Measurements from ENCODE around the gene C1orf167.

C1orf167 gene

GRCh38 chr1:11761988-11762406, at the start of gene C1orf167:
TSS of gene C1orf167 (plus strand) at chr1:11762193. CDS start at chr1:11764401, 2,208 bp downstream.
- peak in 1 of 2 experiments; percentile 37 for DNase-seq

DNA sequence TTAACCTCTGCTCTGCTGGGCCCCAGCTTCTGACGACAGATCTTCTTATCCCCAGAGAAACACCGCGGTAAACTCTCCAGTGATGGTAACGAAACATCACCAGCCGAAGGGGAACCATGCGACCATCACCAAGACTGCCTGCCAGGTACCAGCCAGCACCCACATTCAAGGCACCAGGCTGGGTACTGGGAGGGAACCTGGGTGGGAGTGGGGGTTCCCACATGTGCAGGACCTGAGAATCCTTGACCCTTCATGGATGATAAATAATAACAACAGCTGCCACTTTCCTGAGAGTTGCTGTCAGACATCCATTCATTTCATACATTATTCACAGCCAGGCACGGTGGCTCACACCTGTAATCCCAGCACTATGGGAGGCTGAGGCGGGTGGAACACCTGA, 49.7 kb upstream of the C1orf167 start:
- no peak for DNase-seq

- DNase-seq: no peak
These were observed 48.9 kb upstream of the C1orf167 start for GRCh38 chr1:11713095-11713494.

DNA sequence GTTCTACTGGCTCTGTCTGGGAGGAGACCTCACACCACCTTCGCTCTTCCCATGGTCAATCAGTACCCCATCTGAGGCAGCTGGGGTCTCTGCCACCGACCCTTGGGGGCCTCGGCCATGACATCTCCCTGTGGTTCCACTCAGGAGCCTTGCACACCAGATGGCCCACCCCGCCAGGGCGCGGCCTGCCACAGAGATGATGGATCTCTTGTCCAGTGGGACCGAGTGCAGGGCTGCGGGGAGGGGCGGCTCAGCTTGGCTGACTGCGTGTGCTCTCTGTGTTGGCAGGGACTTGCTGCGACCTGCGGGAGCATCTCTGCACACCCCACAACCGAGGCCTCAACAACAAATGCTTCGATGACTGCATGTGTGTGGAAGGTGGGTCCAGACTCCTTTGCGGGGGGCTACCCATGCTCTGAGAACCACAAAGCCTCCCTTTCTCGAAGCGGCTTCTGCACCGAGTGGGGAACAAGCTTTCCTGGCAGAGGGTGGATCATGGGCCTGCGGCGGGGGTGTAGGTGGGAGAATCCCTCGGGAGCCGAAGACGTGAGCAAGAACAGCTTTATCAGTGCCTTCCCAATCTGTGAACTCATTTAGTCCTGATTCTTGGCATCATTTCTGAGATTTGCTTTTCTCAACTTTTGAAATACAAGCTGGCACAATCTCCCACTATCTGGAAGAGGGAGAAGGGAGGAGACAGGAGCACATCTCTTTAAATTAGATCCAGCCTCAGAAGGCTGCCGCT, 47.0 kb upstream of the C1orf167 start:
- DNase-seq: no peak

DNA sequence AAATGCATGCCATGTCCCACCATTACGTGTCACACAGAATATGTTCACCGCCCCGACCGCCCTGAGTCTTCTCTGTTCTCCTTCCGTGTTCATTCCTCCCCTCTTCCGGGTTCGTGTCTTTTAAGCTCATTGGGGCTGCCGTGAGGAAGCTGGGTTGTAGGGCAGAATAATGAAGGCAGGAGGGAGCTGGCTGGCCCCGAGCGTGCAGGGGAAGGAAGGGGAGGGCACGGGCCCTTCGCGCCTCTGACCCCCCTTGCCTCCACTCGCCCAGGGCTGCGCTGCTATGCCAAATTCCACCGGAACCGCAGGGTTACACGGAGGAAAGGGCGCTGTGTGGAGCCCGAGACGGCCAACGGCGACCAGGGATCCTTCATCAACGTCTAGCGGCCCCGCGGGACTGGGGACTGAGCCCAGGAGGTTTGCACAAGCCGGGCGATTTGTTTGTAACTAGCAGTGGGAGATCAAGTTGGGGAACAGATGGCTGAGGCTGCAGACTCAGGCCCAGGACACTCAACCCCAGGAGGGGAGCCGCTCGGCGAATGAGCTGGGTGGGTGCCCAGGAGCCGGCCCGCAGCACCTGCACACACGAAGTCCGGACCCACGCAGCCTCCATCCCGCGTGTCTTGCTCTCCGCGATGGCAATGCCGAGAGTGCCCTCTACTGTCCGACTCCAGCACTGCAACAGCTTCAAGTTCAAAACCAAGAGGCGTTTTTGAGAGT, 42.5 kb upstream of the C1orf167 start:
- peak; percentile 83 for DNase-seq

DNA sequence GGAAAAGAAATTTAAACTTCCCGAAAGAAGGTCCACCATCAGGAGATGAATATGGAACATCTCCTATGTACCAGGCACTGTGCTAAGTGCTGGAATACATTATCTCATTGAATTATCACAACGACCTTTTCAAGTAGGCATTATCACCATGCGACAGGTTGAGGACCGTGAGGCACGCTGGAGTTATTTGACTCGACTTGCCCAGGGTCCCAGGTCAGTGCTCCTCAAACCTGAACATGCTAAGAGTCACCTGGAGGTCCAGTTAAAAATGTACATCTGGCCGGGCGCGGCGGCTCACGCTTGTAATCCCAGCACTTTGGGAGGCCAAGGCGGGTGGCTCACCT, 42.0 kb upstream of the C1orf167 start:
- no peak for DNase-seq

- DNase-seq: no peak
These were observed 41.5 kb upstream of the C1orf167 start for GRCh38 chr1:11720525-11720924.

GRCh38 chr1:11721311-11721710, 40.7 kb upstream of the C1orf167 start:
- DNase-seq: no peak

DNA sequence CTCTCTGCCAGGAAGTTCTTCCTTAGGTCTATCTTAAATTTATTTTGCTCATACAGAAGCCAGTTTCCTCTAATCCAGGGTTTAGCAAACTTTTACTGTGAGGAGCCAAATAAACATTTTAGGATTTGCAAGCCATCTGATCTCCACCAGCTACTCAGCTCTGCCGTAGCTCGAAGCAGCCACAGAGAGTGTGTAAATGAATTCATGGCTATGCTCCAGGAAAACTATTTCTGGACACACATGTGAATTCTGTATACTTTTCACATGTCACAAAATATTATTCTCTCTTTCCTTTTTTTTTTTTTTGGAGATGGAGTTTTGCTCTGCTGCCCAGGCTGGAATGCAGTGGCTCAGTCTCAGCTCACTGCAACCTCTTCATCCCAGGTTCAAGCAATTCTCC, 39.5 kb upstream of the C1orf167 start:
- no peak for DNase-seq

DNA sequence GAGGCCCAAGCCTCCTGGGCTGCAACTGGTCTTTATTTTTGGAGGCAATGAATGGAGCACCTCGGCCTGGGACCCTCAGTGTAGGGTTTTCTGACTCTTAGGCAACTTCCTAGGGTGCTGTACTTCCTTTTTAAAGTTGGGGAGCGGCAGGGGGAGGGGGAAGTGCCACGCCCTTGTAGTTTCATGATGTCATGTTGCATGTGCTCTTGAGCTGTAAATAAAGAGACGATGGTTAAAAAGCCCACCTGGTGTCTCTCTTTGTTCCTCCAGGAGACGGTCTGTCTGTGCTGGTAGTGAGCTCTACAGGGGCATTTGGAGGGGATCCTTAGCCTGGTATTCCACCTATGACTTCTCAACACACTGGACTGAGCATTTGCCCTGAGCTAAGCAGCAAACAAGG, 36.4 kb upstream of the C1orf167 start:
- no peak for DNase-seq

DNA sequence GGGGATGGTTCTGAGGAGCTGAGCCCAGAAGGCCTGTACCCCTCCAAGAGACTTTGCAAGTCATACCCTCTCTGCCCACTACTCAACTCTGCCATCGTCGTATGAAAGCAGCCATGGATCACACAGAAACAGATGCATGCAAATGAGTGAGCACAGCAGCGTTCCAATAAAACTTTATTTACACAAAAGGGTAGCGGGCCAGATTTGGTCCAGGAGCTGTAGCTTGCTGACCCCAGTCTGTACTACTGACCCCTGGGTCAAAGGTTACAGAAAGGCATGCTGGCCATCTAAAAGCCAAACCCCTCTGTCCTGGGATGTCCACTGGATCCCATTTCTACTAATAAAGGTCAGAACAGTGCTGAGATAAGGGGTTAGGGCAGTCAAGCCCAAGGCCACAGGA, 34.9 kb upstream of the C1orf167 start:
- DNase-seq: no peak

DNA sequence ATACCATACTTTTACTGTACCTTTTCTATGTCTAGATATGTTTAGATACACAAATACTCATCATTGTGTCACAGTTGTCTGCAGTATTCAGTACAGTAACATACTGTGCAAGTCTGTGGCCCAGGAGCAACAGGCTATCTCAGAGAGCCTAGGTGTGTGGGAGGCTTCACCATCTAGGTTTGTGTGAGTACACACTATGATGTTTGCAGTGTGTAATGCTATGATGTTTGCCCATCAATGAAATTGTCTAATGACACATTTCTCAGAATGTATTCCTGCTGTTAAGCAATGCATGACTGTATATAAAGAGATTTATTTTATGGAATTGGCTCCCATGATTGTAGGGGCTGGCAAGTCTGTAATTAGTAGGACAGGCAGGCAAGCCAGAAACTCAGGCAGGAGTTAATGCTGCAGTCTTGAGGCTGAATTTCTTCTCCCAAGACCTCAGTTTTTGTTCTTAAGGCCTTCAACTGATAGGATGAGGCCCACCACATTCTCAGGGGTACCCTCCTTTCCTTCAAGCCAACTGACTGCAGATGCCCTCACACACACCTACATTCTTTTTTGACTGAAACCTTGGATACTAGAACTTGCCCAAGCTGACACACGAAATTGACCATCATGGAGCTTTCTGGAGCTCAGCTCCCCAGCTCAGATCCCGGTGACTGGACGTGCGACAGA, 33.7 kb upstream of the C1orf167 start:
- no peak for DNase-seq

GRCh38 chr1:11729155-11729497, 32.9 kb upstream of the C1orf167 start:
- no peak for DNase-seq

GRCh38 chr1:11729498-11730428, 32.2 kb upstream of the C1orf167 start:
- DNase-seq: no peak

GRCh38 chr1:11730429-11730891, 31.5 kb upstream of the C1orf167 start:
- DNase-seq: peak in 1 of 2 experiments; percentile 9

GRCh38 chr1:11731691-11732283, 30.2 kb upstream of the C1orf167 start:
- DNase-seq: peak in 1 of 2 experiments; percentile 32

GRCh38 chr1:11733306-11733705, 28.7 kb upstream of the C1orf167 start:
- DNase-seq: no peak

GRCh38 chr1:11735531-11735853, 26.5 kb upstream of the C1orf167 start:
- DNase-seq: no peak

- peak; percentile 81 to 83 for DNase-seq
These were observed 25.9 kb upstream of the C1orf167 start, which contains the start of gene AGTRAP for GRCh38 chr1:11735854-11736745. TSS of gene AGTRAP (plus strand) at chr1:11736136. CDS start at chr1:11736209, 73 bp downstream.

GRCh38 chr1:11736746-11737639, 25.0 kb upstream of the C1orf167 start:
- DNase-seq: peak; percentile 22 to 25

Data from stimulated activated CD4-positive, alpha-beta T cell treated with anti-CD3 and anti-CD28 coated beads, Interleukin-4, amount 100 ng/mL, for 4 hours (primary cell).